Left renal cortex interstitium (tissue), 4 donors: Measurements from ENCODE around the gene IQCH. TPM values are rescaled to one million over a fixed set of nuclear protein-coding genes. Genes with fewer than 3 reads are reported as not detected.
A peak's percentile ranks its signal among the peaks of the same experiment; 100 is the strongest.

Experiments used
- DNase-seq, 4 donors: peaks; one replicate each; pipeline ENCODE4 v3.0.0-alpha.2; 2013; ENCODE audit warnings: low read depth in 4 of 4, low spot score in 2 of 4, missing footprints in 1 of 4
- polyA plus RNA-seq, 4 donors: library from polyadenylated mRNA; unstranded; fragments of 120-200 nt; gene quantifications; one replicate each; pipeline ENCODE4 v1.2.1, GENCODE V29; 2013; ENCODE audit not compliant: insufficient read length in 4 of 4

IQCH gene
- 1 to 10 TPM; 5.7 to 8.6 (median 7.7) TPM for polyA plus RNA-seq

GRCh38 chr15:67254238-67255175, at the start of gene IQCH, which contains the start of gene AAGAB:
Gene IQCH, plus strand, starts transcription at chr15:67254786. Its CDS starts 111 bp downstream, at chr15:67254897.
Gene AAGAB, minus strand, starts transcription at chr15:67254661. Its CDS starts 30 bp downstream, at chr15:67254631.
- DNase-seq, result peak; percentile 80 to 94 (median 91)

GRCh38 chr15:67207555-67208207, 46.9 kb upstream of the IQCH start:
- DNase-seq, result no peak

- no peak for DNase-seq
These were observed 46.2 kb upstream of the IQCH start for GRCh38 chr15:67208396-67208795.

GRCh38 chr15:67210555-67211168, 43.9 kb upstream of the IQCH start:
- no peak for DNase-seq

- no peak for DNase-seq
These were observed 41.8 kb upstream of the IQCH start for GRCh38 chr15:67212684-67213367.

- DNase-seq, result no peak
These were observed 39.5 kb upstream of the IQCH start for GRCh38 chr15:67215102-67215501.

GRCh38 chr15:67216859-67217258, 37.7 kb upstream of the IQCH start:
- no peak for DNase-seq

GRCh38 chr15:67218428-67218827, 36.2 kb upstream of the IQCH start:
- DNase-seq, result no peak

- no peak for DNase-seq
These were observed 35.3 kb upstream of the IQCH start for GRCh38 chr15:67219288-67219687.

GRCh38 chr15:67224889-67225288, 29.7 kb upstream of the IQCH start:
- DNase-seq, result no peak

GRCh38 chr15:67225336-67225735, 29.2 kb upstream of the IQCH start:
- no peak for DNase-seq

GRCh38 chr15:67227431-67227830, 27.2 kb upstream of the IQCH start:
- DNase-seq, result no peak

- no peak for DNase-seq
These were observed 26.7 kb upstream of the IQCH start for GRCh38 chr15:67227846-67228245.

- DNase-seq, result no peak
These were observed 26.3 kb upstream of the IQCH start for GRCh38 chr15:67228286-67228685.

GRCh38 chr15:67230504-67230903, 24.1 kb upstream of the IQCH start:
- DNase-seq, result no peak

GRCh38 chr15:67232591-67232990, 22.0 kb upstream of the IQCH start:
- no peak for DNase-seq

- DNase-seq, result peak in 1 of 4 donors; percentile 6
These were observed 14.1 kb upstream of the IQCH start for GRCh38 chr15:67240235-67241131.

- no peak for DNase-seq
These were observed 13.3 kb upstream of the IQCH start for GRCh38 chr15:67241132-67241855.

GRCh38 chr15:67242708-67243111, 11.9 kb upstream of the IQCH start:
- no peak for DNase-seq
